NB4 (cell line): ENCODE measurements around the gene LINC01488.

ENCODE experiments used
- DNase-seq: peaks from one replicate; pipeline ENCODE4 v3.0.0; 2010; ENCODE audit warnings: low read depth
- H3K4me3 ChIP-seq: one replicate; pipeline ENCODE4 v1.5.1; 2011; ENCODE audit warnings: mild to moderate bottlenecking, low read depth, low read length, moderate library complexity
- MYC ChIP-seq: IDR thresholded peaks from 2 replicates; pipeline ENCODE4 v1.6.1; 2011; ENCODE audit warnings: low read depth, low read length
- POLR2A ChIP-seq: IDR thresholded peaks from 2 replicates; pipeline ENCODE4 v1.6.1; 2011; ENCODE audit warnings: mild to moderate bottlenecking; ENCODE audit not compliant: insufficient read length; ENCODE audit errors: extremely low read depth
- TF ChIP-seq, protein P1 (sequence below): IDR thresholded peaks from one replicate; pipeline ENCODE4 v1.5.1; 2012; ENCODE audit warnings: low read depth, low read length
- TF ChIP-seq, protein P2 (sequence below): IDR thresholded peaks from 2 replicates; pipeline ENCODE4 v1.6.1; 2011; ENCODE audit warnings: low read depth, low read length

LINC01488 gene

DNA sequence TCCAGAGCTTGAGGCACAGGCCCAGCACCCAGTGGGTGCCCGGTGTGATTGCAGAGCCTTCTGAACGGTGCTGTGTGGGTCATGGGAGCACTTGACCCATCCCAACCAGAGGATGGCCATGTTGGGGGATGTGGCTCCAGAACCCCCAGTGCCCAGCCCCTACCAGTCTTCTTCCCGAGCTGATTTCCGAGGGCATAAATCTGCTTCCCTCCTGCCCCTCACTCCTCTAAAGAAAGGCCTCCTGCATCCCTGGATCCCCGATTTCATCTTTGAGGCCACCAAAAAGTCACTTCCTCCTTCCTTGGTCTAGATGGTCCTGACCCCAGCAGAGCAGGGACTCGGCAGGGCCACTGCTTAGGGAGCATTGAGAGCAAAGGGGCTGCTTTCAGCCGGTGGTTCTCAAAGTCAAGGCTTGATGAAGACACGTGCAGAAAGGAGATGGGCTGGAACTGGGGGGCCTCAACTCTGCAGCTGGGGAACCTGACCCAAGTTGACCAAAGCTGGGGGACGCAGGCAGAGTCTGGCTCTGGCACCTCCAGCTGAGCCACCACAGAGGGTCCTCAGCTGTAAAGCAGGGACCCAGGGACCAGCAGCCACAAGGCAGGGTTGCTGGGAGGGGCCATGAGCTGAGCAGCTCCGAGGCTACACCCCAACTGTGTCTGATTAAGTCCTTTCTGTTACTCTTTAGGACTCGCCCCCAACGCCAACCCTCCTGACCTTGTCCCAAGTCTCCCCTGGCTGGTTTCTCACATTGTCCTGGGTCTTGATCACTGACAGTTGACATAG, 56.6 kb downstream of the LINC01488 start:
- no peak overlapping the region for H3K4me3 ChIP-seq
- TF ChIP-seq, protein P1, sequence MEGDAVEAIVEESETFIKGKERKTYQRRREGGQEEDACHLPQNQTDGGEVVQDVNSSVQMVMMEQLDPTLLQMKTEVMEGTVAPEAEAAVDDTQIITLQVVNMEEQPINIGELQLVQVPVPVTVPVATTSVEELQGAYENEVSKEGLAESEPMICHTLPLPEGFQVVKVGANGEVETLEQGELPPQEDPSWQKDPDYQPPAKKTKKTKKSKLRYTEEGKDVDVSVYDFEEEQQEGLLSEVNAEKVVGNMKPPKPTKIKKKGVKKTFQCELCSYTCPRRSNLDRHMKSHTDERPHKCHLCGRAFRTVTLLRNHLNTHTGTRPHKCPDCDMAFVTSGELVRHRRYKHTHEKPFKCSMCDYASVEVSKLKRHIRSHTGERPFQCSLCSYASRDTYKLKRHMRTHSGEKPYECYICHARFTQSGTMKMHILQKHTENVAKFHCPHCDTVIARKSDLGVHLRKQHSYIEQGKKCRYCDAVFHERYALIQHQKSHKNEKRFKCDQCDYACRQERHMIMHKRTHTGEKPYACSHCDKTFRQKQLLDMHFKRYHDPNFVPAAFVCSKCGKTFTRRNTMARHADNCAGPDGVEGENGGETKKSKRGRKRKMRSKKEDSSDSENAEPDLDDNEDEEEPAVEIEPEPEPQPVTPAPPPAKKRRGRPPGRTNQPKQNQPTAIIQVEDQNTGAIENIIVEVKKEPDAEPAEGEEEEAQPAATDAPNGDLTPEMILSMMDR = no peak
- TF ChIP-seq POLR2A = no peak
- no peak for TF ChIP-seq MYC
- TF ChIP-seq, protein P2, sequence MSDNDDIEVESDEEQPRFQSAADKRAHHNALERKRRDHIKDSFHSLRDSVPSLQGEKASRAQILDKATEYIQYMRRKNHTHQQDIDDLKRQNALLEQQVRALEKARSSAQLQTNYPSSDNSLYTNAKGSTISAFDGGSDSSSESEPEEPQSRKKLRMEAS = no peak
- no peak for DNase-seq

DNA sequence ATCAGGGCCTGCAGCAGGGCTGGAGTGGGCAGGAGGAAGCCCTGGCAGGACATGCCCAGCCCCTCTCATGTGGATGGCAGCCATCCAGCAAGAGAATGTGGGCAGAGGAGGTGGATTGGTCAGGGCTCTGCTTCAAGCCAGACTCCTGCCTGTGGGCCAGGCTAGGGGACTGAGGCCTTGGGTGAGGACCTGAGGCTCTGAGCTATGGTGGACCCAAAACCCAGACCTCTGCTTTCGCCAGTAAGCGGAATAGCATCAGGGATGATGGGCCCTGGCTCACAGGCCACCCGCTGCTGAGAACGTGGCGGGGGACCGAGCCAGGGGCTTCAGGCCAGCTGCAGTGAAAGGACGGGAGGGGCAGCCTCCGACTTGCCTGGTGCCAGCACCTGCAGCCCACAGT, 57.4 kb downstream of the LINC01488 start:
- TF ChIP-seq, protein P2 = no peak
- TF ChIP-seq MYC (no peak), POLR2A (no peak)
- TF ChIP-seq, protein P1 = no peak
- no peak overlapping the region for H3K4me3 ChIP-seq
- DNase-seq = no peak

DNA sequence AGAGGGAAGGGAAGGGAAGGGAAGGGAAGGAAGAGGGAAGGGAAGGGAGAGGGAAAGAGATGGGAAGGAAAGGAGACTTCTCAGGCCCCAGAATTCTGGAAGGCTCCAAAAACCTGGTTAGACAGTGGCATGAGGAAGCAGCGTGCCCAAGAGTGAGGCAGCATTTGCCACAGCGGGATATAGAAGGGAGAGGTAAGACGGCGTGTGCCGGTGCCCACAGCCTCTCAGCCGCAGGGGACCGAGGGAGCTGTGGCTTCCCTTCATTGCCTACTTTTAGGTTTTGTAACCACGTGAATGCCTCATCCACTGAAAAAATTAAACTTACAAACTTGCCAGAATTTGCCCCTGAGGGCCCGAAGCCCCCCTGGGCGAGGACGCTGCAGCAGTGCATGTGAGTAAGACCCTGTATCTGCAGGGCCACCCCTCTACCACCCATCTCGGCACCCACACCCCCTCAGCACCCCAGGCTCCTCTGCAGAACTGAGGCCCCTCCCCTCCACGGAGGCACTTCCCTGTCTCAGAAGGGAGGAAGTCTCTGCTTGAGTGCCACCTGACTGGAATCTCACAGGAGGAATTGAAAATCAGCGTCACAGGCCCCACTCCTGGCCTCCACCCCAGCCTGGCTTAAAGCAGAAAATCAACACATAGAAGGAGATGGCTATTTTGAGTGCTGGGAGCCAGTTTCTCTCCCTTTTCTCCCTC, 58.1 kb downstream of the LINC01488 start:
- TF ChIP-seq MYC (no peak), POLR2A (no peak)
- TF ChIP-seq, protein P2 = 0 out of 2 replicates have a peak, but pooled peaks have one; percentile 35
- TF ChIP-seq, protein P1 = no peak
- peak; percentile 50 for DNase-seq
- no peak overlapping the region for H3K4me3 ChIP-seq

DNA sequence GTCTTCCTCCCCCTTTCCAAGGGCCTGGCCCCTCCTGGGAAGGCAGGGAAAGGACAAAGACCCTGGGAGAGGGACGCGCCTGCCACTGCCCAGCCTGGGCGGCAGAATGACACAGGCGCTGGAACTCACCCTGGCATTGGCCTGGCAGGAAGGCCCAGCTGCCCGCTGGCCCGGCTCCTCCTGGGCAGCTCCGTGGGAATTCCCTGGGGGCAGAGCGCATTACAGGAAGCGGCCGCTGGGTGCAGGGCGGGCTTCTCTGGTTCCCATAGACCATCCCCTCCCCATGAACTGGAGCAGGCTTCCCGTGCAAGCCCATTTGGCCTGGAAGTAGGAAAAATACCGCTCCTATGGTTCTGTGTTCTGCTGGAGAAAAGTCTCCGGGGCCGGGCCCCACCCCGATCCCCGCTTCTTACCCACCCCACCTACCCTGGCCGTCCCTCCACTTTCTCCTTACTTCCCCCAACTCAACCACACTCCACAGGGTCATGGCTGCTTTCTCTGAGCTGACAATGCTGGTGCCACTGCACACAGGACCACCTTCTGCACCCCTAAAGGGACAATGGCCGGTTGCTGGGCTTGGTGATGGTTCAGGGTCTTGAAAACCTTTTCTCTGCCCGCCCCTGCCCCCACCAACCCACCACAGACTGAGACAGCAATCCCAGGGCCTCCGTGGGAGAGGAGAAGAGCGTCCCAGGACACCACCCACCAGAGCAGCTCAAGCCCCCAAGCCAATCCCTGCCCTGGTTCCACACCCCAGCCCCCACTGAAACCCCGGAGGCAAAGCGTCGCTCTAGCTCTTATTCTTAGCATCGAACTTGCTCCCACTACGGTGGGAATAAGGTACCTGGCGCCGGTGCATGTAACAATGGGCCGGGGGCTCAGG, 58.9 kb downstream of the LINC01488 start:
- no peak overlapping the region for H3K4me3 ChIP-seq
- TF ChIP-seq POLR2A (no peak), MYC (no peak)
- TF ChIP-seq, protein P2 = no peak
- TF ChIP-seq, protein P1 = no peak
- no peak for DNase-seq

DNA sequence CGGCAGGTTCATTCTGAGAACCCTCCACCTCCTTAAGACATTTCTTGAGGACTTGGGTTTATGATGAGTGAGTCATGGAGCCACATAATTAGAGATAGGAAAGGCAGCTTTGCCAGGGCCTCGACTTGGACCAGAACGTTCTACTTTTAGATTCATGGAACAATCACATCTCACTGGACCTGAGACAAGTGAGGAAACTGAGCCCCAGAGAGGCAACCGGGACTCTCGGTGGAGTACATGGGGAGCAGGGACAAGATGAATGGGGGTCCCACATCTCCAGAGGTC, 59.5 kb downstream of the LINC01488 start:
- no peak overlapping the region for H3K4me3 ChIP-seq
- no peak for DNase-seq
- no peak for TF ChIP-seq MYC
- TF ChIP-seq, protein P1 = no peak
- TF ChIP-seq, protein P2 = no peak
- TF ChIP-seq POLR2A = no peak
